SH-SY5Y (cell line): Measurements from ENCODE around the gene GNAT2.

Source experiments
- GATA2 ChIP-seq: IDR thresholded peaks from 2 replicates; pipeline ENCODE4 v1.6.1; 2011; ENCODE audit warnings: mild to moderate bottlenecking, low read depth, low read length
- GATA3 ChIP-seq: IDR thresholded peaks from 2 replicates; pipeline ENCODE4 v1.6.1; 2011; ENCODE audit warnings: low read depth, mild to moderate bottlenecking, low read length, moderate library complexity

The GNAT2 gene

DNA sequence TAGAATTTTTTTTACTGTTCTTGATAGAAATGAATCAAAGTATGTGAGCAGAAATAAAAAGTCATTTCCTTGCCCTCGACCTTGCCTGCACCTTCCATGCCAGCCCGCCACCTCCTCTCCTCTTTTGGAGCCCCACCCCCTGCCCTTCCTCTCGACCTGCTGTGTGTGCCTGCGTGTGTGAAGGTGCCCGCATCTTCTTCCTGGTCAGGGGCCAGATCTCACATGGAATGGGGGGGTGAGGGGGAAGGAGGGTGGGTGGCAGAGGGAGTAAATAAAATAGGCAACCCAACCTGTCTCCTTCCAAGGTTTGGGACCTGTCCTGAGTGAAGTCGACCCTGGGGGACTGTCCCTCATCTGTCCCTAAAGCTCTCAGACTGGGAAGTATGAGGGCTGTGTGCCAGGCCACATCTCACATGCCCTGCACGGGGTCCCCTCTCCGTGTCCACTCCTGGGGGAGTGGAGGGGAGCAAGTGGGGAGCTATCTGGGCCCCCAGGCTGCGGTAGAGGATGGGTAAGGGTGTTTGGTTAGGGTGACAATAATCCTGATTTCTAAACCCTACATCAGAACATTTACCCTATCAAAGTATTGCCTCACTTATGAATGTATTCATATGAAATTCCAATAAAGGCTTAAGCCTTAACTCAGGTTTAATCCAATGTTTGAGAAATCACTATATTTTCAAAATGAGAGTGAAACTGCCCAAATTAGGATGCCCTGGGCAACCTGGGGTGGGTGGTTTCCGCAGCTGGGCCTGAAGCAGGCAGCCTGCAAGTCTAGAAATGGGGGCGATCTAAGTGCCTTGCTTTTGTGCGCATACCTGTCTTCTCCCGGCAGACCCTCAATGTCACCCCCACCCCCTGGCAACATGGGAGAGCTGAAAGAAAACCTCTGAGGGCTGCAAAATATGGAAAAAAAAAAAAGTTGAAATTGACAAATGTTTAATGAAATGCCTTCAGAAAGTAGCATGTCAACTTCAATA, 15.6 kb upstream of the GNAT2 start:
- TF ChIP-seq GATA2 (no peak), GATA3 (no peak)

GRCh38 chr1:109634292-109634691, 14.9 kb upstream of the GNAT2 start:
- no peak for TF ChIP-seq GATA3
- TF ChIP-seq GATA2, result no peak

GRCh38 chr1:109632671-109633346, 13.4 kb upstream of the GNAT2 start:
- peak; percentile 26; the same call in 1 of the 2 replicates for TF ChIP-seq GATA2
- TF ChIP-seq GATA3, result no peak

- TF ChIP-seq GATA2 (no peak), GATA3 (no peak)
Observed at GRCh38 chr1:109631513-109632505, 12.4 kb upstream of the GNAT2 start.

GRCh38 chr1:109630898-109631512, 11.6 kb upstream of the GNAT2 start:
- TF ChIP-seq GATA3, result no peak
- TF ChIP-seq GATA2, result no peak

DNA sequence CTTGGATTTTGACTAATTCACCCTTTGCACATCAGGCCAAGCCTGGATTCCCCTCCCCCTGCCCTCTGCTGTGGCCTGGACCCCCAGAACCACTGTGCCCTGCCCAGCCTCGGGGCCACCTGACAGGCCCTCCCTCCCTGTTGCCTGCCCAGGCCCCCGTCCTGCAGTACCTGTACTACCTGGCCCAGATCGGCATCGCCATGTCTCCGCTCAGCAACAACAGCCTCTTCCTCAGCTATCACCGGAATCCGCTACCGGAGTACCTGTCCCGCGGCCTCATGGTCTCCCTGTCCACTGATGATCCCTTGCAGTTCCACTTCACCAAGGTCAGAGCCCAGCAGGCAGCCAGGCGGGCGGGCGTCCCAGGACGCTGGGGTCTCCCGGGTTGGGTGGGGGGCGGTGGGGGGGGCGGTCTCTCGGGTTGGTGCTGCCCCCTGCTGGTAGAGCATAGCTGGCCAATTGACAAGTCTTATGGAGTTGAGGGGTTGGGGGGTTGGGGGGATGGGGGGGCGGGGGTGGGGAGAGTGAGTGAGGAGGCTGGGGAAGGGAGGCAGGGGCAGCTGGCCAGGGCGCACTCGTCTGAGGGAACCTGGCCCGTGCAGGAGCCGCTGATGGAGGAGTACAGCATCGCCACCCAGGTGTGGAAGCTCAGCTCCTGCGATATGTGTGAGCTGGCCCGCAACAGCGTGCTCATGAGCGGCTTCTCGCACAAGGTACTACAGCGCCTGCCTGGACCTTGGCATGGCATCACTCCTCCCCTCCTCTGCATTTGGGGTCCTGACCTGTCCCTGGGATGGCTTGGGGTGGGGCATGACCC, 10.9 kb upstream of the GNAT2 start:
- TF ChIP-seq GATA3 (no peak), GATA2 (no peak)

GRCh38 chr1:109629372-109630030, 10.1 kb upstream of the GNAT2 start:
- TF ChIP-seq GATA2 (no peak), GATA3 (no peak)

- no peak for TF ChIP-seq GATA2
Observed at GRCh38 chr1:109628540-109629321, 9.3 kb upstream of the GNAT2 start.

DNA sequence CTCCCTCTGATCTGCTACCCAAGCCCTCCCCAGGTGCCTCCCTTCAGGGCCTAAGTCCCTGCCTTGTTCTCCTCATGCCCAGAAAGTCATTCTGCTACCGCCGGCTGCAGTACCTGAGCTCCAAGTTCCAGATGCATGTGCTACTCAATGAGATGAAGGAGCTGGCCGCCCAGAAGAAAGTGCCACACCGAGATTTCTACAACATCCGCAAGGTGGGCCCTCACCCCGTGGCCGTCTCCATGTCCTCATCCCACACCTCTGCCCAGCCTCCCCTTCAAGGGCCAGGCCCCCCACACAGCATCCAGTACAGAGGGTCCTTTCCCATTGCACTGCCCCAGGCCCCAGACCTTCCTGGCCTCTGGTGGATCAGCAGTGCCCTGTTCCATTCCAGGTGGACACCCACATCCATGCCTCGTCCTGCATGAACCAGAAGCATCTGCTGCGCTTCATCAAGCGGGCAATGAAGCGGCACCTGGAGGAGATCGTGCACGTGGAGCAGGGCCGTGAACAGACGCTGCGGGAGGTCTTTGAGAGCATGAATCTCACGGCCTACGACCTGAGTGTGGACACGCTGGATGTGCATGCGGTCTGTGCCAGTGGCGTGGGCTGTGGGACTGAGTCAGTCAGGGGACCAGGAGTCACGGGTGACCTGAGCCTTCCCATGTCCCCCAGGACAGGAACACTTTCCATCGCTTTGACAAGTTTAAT, 8.4 kb upstream of the GNAT2 start:
- TF ChIP-seq GATA3 (no peak), GATA2 (no peak)

- TF ChIP-seq GATA2 (no peak), GATA3 (no peak)
Observed at GRCh38 chr1:109626682-109627408, 7.4 kb upstream of the GNAT2 start.
